Breast epithelium (tissue), 3 donors: ENCODE data around the gene SERP2.

ENCODE experiments used
- CTCF ChIP-seq, 3 donors: fragments of 450-650 bp; IDR thresholded peaks; one replicate each; pipeline ENCODE4 v1.5.1; 2016 to 2017; ENCODE audit warnings: antibody characterized with exemption in 3 of 3, mild to moderate bottlenecking in 3 of 3, moderate library complexity in 3 of 3
- POLR2A ChIP-seq: fragments of 450-650 bp; IDR thresholded peaks from one replicate; pipeline ENCODE4 v1.6.1; 2016; ENCODE audit warnings: antibody characterized with exemption, mild to moderate bottlenecking, moderate library complexity

- TF ChIP-seq POLR2A (no peak), CTCF (IDR thresholded peaks at IDR 0.05) (no peak)
Measured at GRCh38 chr13:44394658-44395057, 21.0 kb downstream of the SERP2 start.
